GM18520 (cell line): Measurements from ENCODE around the gene LRRC4C.

Experiments used
- ATAC-seq: cut with Tn5 transposase; IDR thresholded peaks from one replicate; pipeline ENCODE4 v1.9.1; 2021; ENCODE audit not compliant: unreplicated experiment

The LRRC4C gene

DNA sequence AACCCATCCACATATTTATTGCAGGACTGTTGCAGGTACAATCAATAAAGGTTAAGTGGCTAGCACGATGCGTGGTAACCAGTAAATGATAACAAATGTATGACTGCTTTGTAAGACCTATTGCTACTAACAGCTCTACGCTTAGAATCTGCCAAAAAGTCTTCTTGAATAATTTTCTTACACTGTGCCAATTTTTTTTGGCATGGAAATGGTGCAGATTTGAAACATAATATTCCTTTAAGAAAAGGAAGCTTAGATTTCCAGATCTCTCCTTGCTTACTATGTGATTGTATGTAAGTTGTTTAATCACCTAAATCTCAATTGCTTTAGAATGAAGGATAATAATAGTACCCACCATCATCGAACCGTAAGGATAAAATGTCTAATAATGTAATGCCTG, 192.0 kb downstream of the LRRC4C start:
- no peak for ATAC-seq

GRCh38 chr11:41256041-41256440, 203.4 kb downstream of the LRRC4C start:
- ATAC-seq: no peak

GRCh38 chr11:41254966-41255365, 204.5 kb downstream of the LRRC4C start:
- no peak for ATAC-seq

DNA sequence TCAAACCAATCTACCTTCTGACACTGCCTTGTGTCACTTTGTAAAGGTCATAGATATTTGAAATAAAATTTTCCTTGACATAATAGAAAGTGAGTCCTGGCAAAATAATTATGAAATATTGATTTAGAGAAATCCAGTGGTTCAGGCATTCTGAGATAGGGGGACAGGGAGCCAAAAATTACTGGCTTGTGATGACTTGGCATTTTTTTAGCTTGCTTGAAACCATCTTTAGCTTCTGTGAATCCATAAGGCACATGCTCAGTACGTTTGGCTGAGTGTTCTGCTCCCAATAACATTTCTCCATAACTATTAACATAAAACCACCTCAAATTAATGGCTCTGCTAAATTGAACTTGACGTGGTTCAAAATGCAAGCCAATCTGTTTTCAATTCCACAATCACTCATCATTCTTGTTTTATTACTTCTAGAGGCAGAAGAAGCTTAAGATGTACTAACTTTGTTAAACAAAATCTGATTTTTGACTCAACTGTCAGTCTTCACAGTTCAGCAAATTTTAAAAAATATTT, 209.0 kb downstream of the LRRC4C start:
- ATAC-seq: no peak

- ATAC-seq: no peak
Observed at GRCh38 chr11:41247621-41248020, 211.8 kb downstream of the LRRC4C start.

- no peak for ATAC-seq
Observed at GRCh38 chr11:41246399-41246745, 213.1 kb downstream of the LRRC4C start.

- no peak for ATAC-seq
Observed at GRCh38 chr11:41245704-41246398, 213.6 kb downstream of the LRRC4C start.

DNA sequence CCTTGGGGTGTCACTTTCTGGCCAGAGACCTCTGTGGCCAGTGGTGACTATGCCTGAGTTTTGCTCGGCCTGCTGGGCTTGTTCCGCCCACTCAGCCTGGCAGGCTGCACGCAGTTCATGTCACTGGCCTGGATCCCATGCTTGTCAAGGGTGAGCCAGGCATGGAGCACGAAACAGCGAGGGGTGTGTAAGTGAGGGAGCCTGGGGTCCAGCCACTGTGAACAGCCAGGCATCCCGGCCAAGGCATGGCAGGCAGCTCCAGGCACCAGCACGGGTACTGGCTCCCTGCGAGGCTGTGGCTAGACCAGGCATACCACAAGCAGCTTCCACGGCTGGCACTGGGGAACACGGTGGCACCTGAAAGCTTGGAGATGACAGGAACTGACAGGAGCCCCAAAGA, 214.3 kb downstream of the LRRC4C start:
- no peak for ATAC-seq

GRCh38 chr11:41237382-41237781, 222.1 kb downstream of the LRRC4C start:
- ATAC-seq: no peak

DNA sequence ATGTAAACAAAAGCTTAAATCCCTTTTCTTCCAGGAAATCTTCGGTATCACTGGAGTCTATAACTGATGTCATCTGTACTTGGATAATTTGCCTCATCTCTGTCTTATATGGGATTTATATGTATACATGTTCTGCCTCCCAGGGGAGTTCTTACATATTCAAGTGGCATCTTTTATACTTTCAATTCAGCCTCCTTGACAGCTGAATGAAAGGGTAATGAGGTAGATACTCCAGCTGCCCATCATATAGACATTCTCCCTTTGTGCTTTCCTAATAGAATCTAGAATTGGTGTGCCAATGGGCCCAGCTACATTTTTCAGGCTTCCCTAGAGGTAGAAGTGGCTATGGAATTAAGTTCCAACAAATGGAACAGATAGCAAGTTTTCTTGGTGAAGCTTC, 223.8 kb downstream of the LRRC4C start:
- no peak for ATAC-seq

DNA sequence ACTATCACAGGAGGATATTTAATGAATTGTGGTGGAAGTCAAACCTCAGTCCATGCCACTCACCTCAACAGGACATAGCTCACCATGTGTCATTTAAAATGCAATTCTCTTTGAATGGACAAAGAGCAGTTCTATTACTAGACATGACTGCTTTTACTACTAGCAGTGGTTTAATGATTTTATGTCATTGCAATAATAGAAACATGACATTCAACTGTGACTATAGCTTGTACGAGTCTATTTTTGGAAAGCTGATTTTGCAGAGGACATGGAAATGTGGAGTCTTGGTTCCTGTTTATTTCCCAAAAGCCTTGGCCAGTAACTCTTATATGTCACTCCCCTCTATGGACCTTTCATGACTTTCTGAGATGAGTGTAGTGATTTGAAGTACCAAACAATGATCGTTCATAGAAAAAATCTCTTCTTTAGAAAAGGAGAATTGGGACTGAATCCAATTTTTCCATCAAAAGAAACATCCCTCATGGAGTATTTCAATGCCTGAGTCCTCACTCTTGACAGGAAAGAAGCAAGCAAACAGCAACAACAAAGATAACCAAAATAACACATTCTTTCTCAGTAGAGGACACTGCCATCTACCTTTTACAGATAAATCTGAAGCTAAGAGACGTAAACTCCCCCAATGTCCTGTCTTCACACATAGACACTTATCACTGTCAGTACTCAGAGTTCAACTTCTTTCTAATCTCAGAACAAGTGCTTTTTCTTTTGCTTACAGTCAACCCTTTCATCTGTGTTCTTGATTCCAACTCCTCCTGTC, 233.4 kb downstream of the LRRC4C start:
- ATAC-seq: no peak

DNA sequence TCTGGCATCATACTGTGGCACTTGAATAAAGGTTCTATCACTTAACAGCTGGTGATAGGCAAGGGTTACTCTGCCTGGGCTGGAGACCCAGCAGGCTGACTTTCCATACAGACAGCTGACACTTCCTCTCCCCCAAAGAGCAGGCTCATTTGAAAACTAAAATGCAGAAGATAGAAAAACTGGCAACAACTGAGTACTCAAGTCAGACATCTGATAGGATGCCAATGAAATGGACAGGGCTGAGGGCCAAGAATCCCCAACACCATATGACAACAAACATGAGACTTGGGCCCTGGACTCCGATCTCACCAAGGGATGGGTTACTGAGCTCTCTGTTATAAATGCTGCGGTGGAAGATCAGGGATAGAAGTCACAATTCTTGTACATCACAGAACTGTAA, 237.2 kb downstream of the LRRC4C start:
- ATAC-seq: no peak

GRCh38 chr11:41206388-41206787, 253.1 kb downstream of the LRRC4C start:
- ATAC-seq: no peak

DNA sequence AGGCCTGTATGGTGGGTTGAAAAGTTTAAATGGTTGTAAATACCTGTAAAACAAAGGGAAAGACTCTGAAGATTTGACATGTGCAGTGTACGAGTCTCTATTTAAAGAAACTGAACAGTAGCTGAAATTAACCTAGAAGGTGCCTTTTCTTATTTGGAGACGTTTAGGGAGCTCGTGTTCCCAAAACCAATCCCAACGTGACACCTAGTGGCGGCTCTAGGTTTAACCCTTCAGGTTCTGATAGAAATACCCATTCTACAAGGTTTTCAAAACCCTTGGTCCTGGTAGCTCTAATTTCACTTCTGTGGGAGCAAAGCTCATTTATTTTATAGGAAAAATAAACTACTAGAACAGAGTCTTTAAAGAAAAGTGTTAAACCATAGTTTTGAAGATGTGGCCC, 258.3 kb downstream of the LRRC4C start:
- ATAC-seq: no peak

- ATAC-seq: no peak
Observed at GRCh38 chr11:41190437-41191082, 268.9 kb downstream of the LRRC4C start.

DNA sequence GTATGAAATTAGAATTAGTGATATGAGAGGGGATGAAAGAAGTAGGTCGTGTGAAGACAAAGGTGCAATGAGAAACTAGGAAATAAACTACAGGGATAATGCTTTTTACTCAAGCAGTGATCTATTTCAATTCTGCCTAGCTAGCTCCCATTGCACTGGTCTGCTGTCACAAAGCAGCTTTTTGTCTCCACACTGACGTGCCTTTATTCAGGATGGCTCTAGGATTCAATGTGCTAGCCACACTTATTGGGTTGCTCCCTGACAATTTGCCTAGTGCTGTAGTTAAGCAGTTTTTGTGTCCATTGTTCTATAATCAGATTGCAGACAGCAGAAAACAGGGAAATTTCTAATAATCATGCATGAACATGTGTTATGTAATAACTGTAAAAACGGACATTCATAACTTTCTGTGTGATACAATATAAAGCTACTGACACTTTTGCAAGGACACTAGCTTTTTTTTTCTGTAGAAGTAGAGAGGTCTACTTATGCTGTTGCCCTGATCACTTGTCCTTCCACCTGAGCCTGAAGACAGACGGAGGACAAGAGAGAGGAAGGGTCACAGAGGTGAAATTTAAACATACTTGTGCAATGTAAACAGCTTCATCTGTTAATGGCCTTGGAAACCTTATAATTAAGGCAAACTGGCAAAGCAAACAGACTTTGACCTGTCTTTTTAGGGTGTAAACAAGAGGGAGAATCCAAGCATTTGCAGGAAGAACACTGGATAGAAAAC, 269.6 kb downstream of the LRRC4C start:
- ATAC-seq: no peak

DNA sequence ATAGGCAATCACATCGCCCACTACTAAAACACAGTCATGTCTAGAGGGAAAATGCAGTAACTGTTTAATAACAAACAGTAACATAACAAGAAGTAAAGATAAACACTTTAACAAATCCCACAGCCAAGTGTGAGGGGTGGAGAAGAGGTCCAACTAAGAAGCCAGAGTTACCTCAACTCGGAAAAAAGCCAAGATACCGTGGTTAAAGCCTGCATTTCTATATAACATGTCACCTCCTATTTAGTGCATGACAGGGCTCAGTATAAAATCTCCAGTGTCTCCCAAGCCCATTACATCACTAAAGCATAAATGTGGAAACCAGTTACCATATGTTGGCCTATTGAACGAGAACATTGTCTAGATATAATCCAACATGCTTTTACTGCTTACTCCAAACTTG, 281.7 kb downstream of the LRRC4C start:
- ATAC-seq: no peak

DNA sequence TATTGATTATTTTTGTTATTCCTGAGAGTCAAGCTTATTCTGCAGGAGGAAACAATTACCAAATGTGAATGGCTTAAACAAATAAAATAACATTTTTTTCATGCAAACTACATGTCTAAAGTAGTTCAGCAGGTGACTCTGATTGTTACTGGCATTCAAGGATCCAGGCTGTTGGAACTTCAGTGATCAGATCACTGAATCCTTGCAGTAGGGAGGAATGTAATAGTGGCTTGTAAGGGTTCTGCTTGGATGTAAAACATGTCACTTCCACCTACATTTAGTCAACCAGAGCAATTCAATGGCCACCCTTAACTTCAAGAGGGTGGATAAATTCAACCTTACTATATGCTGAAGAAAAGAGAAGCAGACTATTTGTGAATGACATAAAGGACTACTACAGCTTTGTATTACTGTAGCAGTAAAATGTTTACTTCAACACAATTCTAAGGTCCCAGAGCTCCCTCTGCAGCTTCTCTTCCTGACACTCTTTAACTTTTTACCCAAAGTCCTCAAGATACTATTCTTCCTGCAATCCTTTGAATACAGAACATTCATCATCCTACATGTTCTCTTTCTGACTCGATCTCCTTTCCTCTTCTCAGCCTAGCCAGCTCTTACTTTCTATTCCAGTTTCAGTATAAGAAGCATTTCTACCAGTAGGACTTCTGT, 284.0 kb downstream of the LRRC4C start:
- no peak for ATAC-seq

DNA sequence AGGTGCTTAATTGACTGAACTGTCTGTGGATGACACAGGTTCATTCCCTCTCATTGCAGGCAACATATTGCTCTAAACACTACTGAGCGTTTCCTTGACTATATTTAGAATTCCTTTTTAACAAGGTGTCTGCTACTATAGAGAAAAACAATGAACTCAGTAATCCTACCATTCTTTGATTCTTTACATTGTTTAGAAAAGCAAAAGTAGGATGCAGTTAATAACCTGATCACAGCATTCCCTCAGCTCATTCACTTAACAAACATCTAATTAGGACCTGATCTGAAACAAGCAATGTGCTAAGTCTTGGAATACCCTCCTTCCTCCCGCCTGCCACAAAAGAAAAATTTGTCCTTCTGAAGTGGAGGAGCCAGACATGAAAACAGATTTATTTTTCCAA, 313.1 kb downstream of the LRRC4C start:
- ATAC-seq: no peak

GRCh38 chr11:41145420-41145819, 314.0 kb downstream of the LRRC4C start:
- ATAC-seq: no peak

DNA sequence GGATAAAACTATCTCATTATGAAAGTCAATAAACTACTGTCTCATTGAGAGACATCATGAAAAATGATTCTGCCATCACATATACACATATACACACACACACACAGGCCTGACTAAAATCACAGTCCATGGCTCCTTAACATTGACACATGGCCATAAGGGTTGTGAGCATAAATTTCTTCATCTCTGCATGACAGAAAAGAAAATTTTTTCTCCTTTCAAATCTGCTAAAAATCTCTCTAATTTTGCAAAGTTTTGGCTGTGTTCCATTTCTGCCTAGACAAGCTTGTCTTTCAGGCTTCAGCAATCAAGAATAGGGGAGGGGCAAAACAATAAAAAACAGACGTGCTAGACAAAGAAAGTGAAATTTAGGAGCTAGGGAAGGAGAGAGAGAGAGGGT, 324.5 kb downstream of the LRRC4C start:
- ATAC-seq: no peak
